ENCODE results near the gene YARS1.

GRCh38 chr1:32744071-32744425 lies 73.1 kb downstream of the YARS1 start:
- TF ChIP-seq CTCF (IDR thresholded peaks at IDR 0.05 in 4 of 5, conservative IDR thresholded peaks at IDR 0.05 in 1 of 5) (no peak), POLR2A (IDR thresholded peaks at IDR 0.05) (no peak)
